Suprapubic skin (tissue), 4 donors: Measurements from ENCODE around the gene ARID1B.

Experiments
- CTCF ChIP-seq, 2 donors: fragments of 200-600 bp in 1 of 2; fragments of 450-650 bp in 1 of 2; sonication (generic) in 1 of 2; IDR thresholded peaks; one replicate each; pipeline ENCODE4 v1.5.1; 2016 to 2019; ENCODE audit warnings: antibody characterized with exemption in 2 of 2, mild to moderate bottlenecking in 1 of 2, moderate library complexity in 1 of 2
- POLR2A ChIP-seq, 2 donors: fragments of 450-650 bp; IDR thresholded peaks; one replicate each; pipeline ENCODE4 v1.6.1; 2017; ENCODE audit warnings: antibody characterized with exemption in 2 of 2, mild to moderate bottlenecking in 2 of 2, moderate library complexity in 2 of 2
- POLR2AphosphoS5 ChIP-seq, 3 donors: sonication (generic); formaldehyde crosslinking; IDR thresholded peaks; one replicate each; pipeline ENCODE4 v1.6.1; 2017; ENCODE audit warnings: antibody characterized with exemption in 3 of 3

GRCh38 chr6:157119502-157120027 is 342.4 kb downstream of the ARID1B start:
- TF ChIP-seq POLR2AphosphoS5 (IDR thresholded peaks at IDR 0.05) (no peak), CTCF (IDR thresholded peaks at IDR 0.05) (no peak), POLR2A (IDR thresholded peaks at IDR 0.05) (no peak)
